Gastrocnemius medialis (tissue), 4 donors: ENCODE data around the gene SCAF1. TPM values are rescaled to one million over a fixed set of nuclear protein-coding genes. Genes with fewer than 3 reads are reported as not detected.

Experiments used
- ATAC-seq, 2 donors: fragments of 150-250 bp; one replicate each; pipeline ENCODE4 v1.9.1; 2016
- DNase-seq, 2 donors: peaks; one replicate each; pipeline ENCODE4 v3.0.0-alpha.2; 2019
- H3K27ac ChIP-seq, 4 donors: fragments of 200-600 bp; sonication (generic); 1 replicate in 1 of 4; 2 replicates in 3 of 4; pipeline ENCODE4 v1.5.1; 2016 to 2018; ENCODE audit warnings: mild to moderate bottlenecking in 2 of 4, moderate library complexity in 1 of 4
- H3K27me3 ChIP-seq, 3 donors: fragments of 200-600 bp; sonication (generic) in 2 of 3; 1 replicate in 1 of 3; 2 replicates in 2 of 3; pipeline versions ENCODE4 v1.5.1 to v1.6.0; 2016 to 2019; ENCODE audit warnings: mild to moderate bottlenecking in 1 of 3, moderate library complexity in 1 of 3
- H3K36me3 ChIP-seq, 2 donors: fragments of 200-600 bp; sonication (generic) in 1 of 2; one replicate each; pipeline ENCODE4 v1.5.1; 2017 to 2018
- H3K4me1 ChIP-seq, 2 donors: fragments of 200-600 bp; sonication (generic) in 1 of 2; one replicate each; pipeline ENCODE4 v1.5.1; 2016 to 2017; ENCODE audit warnings: mild to moderate bottlenecking in 2 of 2
- H3K4me3 ChIP-seq, 4 donors: fragments of 200-600 bp; sonication (generic) in 3 of 4; 1 replicate in 1 of 4; 2 replicates in 3 of 4; pipeline ENCODE4 v1.5.1; 2016 to 2019; ENCODE audit warnings: mild to moderate bottlenecking in 2 of 4
- H3K9me3 ChIP-seq, 3 donors: fragments of 200-600 bp; sonication (generic) in 2 of 3; 1 replicate in 1 of 3; 2 replicates in 2 of 3; pipeline ENCODE4 v1.5.1; 2016 to 2019
- CTCF ChIP-seq, 5 experiments: fragments of 450-650 bp in 3 of 5; fragments of 200-600 bp in 2 of 5; sonication (generic) in 2 of 5; IDR thresholded peaks in 4 of 5; conservative IDR thresholded peaks in 1 of 5; 1 replicate in 4 of 5; 2 replicates in 1 of 5; pipeline ENCODE4 v1.5.1; 2016 to 2019; ENCODE audit warnings: antibody characterized with exemption in 5 of 5, mild to moderate bottlenecking in 3 of 5, moderate library complexity in 3 of 5
- POLR2A ChIP-seq, 2 donors: fragments of 450-650 bp; IDR thresholded peaks; one replicate each; pipeline ENCODE4 v1.6.1; 2017; ENCODE audit warnings: antibody characterized with exemption in 2 of 2, mild to moderate bottlenecking in 2 of 2, moderate library complexity in 2 of 2
- in situ Hi-C, 4 donors: fragments of 200-750 bp; cut with MboI; loops; one replicate each; pipeline versions ENCODE4 v1.15.0 to v1.8.0; 2017; ENCODE audit warnings: low sequenced_read_pairs in 4 of 4
- intact Hi-C: fragments of 100-400 bp; cut with DNase I; formaldehyde crosslinking; loops from one replicate; pipeline ENCODE4 v1.15.1; 2023; ENCODE audit warnings: low total_unique reads
- total RNA-seq, 4 donors: library from RNA; depleted of rRNA; stranded (reverse); fragments of >200 nt; gene quantifications; one replicate each; pipeline versions ENCODE4 v1.1.0 to v1.2.3, GENCODE V29; 2016

SCAF1 gene
- total RNA-seq, 4 donors from 2014 or later = 13.7 to 36.1 (median 32.9) TPM

- H3K36me3 ChIP-seq = peaks cover 0 to 34% of the 10 kb centered on the region in 2 donors
- in situ Hi-C loops (no loop called here), intact Hi-C loops (no loop called here)
- peak overlapping the region in 3 of 4 donors; percentile 50 to 59 (median 57) for H3K4me3 ChIP-seq
- DNase-seq (no peak), ATAC-seq (no peak)
- H3K27me3 ChIP-seq = peaks cover 3 to 17% (median 13%) of the 10 kb centered on the region in 3 donors
- TF ChIP-seq POLR2A (IDR thresholded peaks at IDR 0.05) (no peak), CTCF (IDR thresholded peaks at IDR 0.05 in 4 of 5, conservative IDR thresholded peaks at IDR 0.05 in 1 of 5) (no peak)
- peak overlapping the region in 3 of 4 donors; percentile 54 to 72 (median 58) for H3K27ac ChIP-seq
- no peaks in the 10 kb centered on the region for H3K9me3 ChIP-seq
- peaks cover 10 to 14% of the 10 kb centered on the region in 2 donors for H3K4me1 ChIP-seq
Observed at GRCh38 chr19:49688531-49689132, 46.6 kb downstream of the SCAF1 start.

GRCh38 chr19:49689133-49690078, 47.4 kb downstream of the SCAF1 start, which contains the start of gene ADM5:
ADM5 (plus strand) TSS chr19:49689594; CDS start chr19:49689838, 244 bp downstream.
- Histone ChIP-seq H3K36me3 (peaks cover 0 to 26% of the 10 kb centered on the region in 2 donors), H3K27me3 (peaks cover 3 to 17% (median 13%) of the 10 kb centered on the region in 3 donors), H3K4me3 (peak within 1 kb of the TSS; percentile 50 to 59 (median 54)), H3K9me3 (no peaks in the 10 kb centered on the region), H3K4me1 (peaks cover 10 to 14% of the 10 kb centered on the region in 2 donors), H3K27ac (peak within 1 kb of the TSS in 3 of 4 donors; percentile 54 to 72 (median 68))
- TF ChIP-seq POLR2A (IDR thresholded peaks at IDR 0.05) = no peak
- peak; percentile 14 to 64 (median 45) for TF ChIP-seq CTCF (IDR thresholded peaks at IDR 0.05 in 4 of 5, conservative IDR thresholded peaks at IDR 0.05 in 1 of 5)
- in situ Hi-C loops = no loop called here
- intact Hi-C loops = no loop called here
- DNase-seq = peak in 1 of 2 donors; percentile 35
- ATAC-seq = peak in 1 of 2 donors; percentile 53

GRCh38 chr19:49690079-49690655, 48.2 kb downstream of the SCAF1 start:
- intact Hi-C loops = no loop called here
- no peaks in the 10 kb centered on the region for H3K9me3 ChIP-seq

More at GRCh38 chr19:49690079-49690655, 48.2 kb downstream of the SCAF1 start:
- H3K4me1 ChIP-seq = peaks cover 10 to 14% of the 10 kb centered on the region in 2 donors
- H3K27ac ChIP-seq = peak overlapping the region in 3 of 4 donors; percentile 54 to 72 (median 68)
- no peak for DNase-seq
- peak overlapping the region; percentile 50 to 59 (median 54) for H3K4me3 ChIP-seq
- H3K27me3 ChIP-seq = peaks cover 3 to 17% (median 13%) of the 10 kb centered on the region in 3 donors
- TF ChIP-seq CTCF (IDR thresholded peaks at IDR 0.05 in 4 of 5, conservative IDR thresholded peaks at IDR 0.05 in 1 of 5) = no peak
- TF ChIP-seq POLR2A (IDR thresholded peaks at IDR 0.05) = no peak
- peaks cover 0 to 19% of the 10 kb centered on the region in 2 donors for H3K36me3 ChIP-seq
- in situ Hi-C loops = no loop called here
- ATAC-seq = peak; percentile 26 to 32
